Putamen (tissue), 1 donor: ENCODE data around the gene MGAT4B.
"Not testable (repeated sequence)": the region's sequence is repeated elsewhere in the genome, so short reads cannot be mapped to it uniquely, and the experiment has no call there.

Experiments
- DNase-seq: peaks from one replicate; pipeline ENCODE4 v3.0.0-alpha.2; 2016; ENCODE audit warnings: low spot score

MGAT4B gene

GRCh38 chr5:179806250-179807048 lies at the start of gene MGAT4B:
MGAT4B (minus strand) TSS chr5:179806866; CDS start chr5:179806583, 283 bp downstream.
- DNase-seq, result peak; percentile 75

GRCh38 chr5:179854356-179854755 lies 47.7 kb upstream of the MGAT4B start:
- DNase-seq, result no peak

- no peak for DNase-seq
These were observed 46.4 kb upstream of the MGAT4B start for GRCh38 chr5:179852993-179853547.

GRCh38 chr5:179841621-179842020 lies 35.0 kb upstream of the MGAT4B start:
- no peak for DNase-seq

- DNase-seq, result no peak
These were observed 34.1 kb upstream of the MGAT4B start for GRCh38 chr5:179840766-179841165.

- no peak for DNase-seq
These were observed 33.7 kb upstream of the MGAT4B start for GRCh38 chr5:179840321-179840720.

- no peak for DNase-seq
These were observed 32.9 kb upstream of the MGAT4B start for GRCh38 chr5:179839328-179840256.

GRCh38 chr5:179837076-179838011 lies 30.7 kb upstream of the MGAT4B start:
- DNase-seq, result no peak

GRCh38 chr5:179836225-179837019 lies 29.8 kb upstream of the MGAT4B start:
- no peak for DNase-seq

GRCh38 chr5:179834871-179835270 lies 28.2 kb upstream of the MGAT4B start:
- not testable (repeated sequence) for DNase-seq

- DNase-seq, result no peak
These were observed 27.5 kb upstream of the MGAT4B start for GRCh38 chr5:179834120-179834519.

GRCh38 chr5:179833709-179834070 lies 27.0 kb upstream of the MGAT4B start:
- no peak for DNase-seq

- no peak for DNase-seq
These were observed 26.5 kb upstream of the MGAT4B start for GRCh38 chr5:179833056-179833708.

GRCh38 chr5:179832039-179832745 lies 25.5 kb upstream of the MGAT4B start:
- DNase-seq, result no peak

GRCh38 chr5:179830818-179831468 lies 24.3 kb upstream of the MGAT4B start:
- DNase-seq, result no peak

GRCh38 chr5:179829732-179830435 lies 23.2 kb upstream of the MGAT4B start:
- DNase-seq, result no peak

- no peak for DNase-seq
These were observed 22.2 kb upstream of the MGAT4B start for GRCh38 chr5:179828756-179829421.

GRCh38 chr5:179827680-179828079 lies 21.0 kb upstream of the MGAT4B start:
- no peak for DNase-seq
